ENCODE results near the gene HNF1A. TPM values are rescaled to one million over a fixed set of nuclear protein-coding genes. Genes with fewer than 3 reads are reported as not detected.

Gene HNF1A
- total RNA-seq, 1 donor from 2014 or later = not detected

DNA sequence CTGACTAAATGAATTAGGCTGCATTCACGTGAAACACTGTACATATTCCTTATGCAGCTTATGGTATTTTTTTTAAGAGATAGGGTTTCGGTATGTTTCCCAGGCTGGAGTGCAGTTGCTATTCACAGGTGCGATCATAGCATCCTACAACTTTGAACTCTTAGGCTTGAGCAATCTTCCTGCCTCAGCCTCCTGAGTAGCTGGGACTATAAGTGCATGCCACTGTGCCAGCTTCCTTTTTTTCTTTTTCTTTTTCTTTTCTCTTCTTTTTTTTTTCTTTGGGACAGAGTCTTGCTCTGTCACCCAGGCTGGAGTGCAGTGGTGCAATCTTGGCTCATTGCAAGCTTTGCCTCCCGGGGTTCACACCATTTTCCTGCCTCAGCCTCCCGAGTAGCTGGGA, 38.3 kb upstream of the HNF1A start:
- peaks cover 4% of the 10 kb centered on the region for H3K27me3 Mint-ChIP-seq (ENCODE audit: unreplicated experiment)
- no peaks in the 10 kb centered on the region for H3K9me3 Mint-ChIP-seq (ENCODE audit: unreplicated experiment)
- H3K36me3 Mint-ChIP-seq (ENCODE audit: low read depth, unreplicated experiment) = no peaks in the 10 kb centered on the region
- no peak for DNase-seq (ENCODE audit: low spot score)
- H3K27ac Mint-ChIP-seq (ENCODE audit: unreplicated experiment) = no peak overlapping the region
- H3K4me1 Mint-ChIP-seq (ENCODE audit: unreplicated experiment) = peaks cover 7% of the 10 kb centered on the region
- H3K4me3 Mint-ChIP-seq (ENCODE audit: unreplicated experiment) = no peak overlapping the region
- TF ChIP-seq, protein P1, sequence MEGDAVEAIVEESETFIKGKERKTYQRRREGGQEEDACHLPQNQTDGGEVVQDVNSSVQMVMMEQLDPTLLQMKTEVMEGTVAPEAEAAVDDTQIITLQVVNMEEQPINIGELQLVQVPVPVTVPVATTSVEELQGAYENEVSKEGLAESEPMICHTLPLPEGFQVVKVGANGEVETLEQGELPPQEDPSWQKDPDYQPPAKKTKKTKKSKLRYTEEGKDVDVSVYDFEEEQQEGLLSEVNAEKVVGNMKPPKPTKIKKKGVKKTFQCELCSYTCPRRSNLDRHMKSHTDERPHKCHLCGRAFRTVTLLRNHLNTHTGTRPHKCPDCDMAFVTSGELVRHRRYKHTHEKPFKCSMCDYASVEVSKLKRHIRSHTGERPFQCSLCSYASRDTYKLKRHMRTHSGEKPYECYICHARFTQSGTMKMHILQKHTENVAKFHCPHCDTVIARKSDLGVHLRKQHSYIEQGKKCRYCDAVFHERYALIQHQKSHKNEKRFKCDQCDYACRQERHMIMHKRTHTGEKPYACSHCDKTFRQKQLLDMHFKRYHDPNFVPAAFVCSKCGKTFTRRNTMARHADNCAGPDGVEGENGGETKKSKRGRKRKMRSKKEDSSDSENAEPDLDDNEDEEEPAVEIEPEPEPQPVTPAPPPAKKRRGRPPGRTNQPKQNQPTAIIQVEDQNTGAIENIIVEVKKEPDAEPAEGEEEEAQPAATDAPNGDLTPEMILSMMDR (IDR thresholded peaks at IDR 0.05; ENCODE audit: unreplicated experiment) = no peak

DNA sequence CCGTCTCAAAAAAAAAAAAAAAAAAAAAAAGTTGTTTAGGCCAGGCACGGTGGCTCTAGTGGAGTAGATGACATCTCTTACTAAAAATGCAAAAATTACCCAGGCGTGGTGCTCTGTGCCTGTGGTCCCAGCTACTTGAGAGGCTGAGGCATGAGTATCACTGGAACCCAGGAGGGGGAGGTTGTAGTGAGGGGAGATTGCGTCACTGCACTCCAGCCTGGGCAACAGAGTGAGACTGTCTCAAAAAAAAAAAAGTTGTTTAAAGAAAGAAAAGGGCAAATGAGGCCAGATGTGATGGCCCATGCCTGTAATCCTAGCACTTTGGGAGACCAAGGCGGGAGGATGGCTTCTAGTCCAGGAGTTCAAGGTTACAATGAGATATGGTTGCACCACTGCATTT, 37.5 kb upstream of the HNF1A start:
- no peak for DNase-seq (ENCODE audit: low spot score)
- H3K27ac Mint-ChIP-seq (ENCODE audit: unreplicated experiment) = no peak overlapping the region
- no peaks in the 10 kb centered on the region for H3K36me3 Mint-ChIP-seq (ENCODE audit: low read depth, unreplicated experiment)
- TF ChIP-seq, protein P1 (IDR thresholded peaks at IDR 0.05; ENCODE audit: unreplicated experiment) = no peak
- H3K27me3 Mint-ChIP-seq (ENCODE audit: unreplicated experiment) = peaks cover 5% of the 10 kb centered on the region
- no peak overlapping the region for H3K4me3 Mint-ChIP-seq (ENCODE audit: unreplicated experiment)
- peaks cover 7% of the 10 kb centered on the region for H3K4me1 Mint-ChIP-seq (ENCODE audit: unreplicated experiment)
- H3K9me3 Mint-ChIP-seq (ENCODE audit: unreplicated experiment) = no peaks in the 10 kb centered on the region

DNA sequence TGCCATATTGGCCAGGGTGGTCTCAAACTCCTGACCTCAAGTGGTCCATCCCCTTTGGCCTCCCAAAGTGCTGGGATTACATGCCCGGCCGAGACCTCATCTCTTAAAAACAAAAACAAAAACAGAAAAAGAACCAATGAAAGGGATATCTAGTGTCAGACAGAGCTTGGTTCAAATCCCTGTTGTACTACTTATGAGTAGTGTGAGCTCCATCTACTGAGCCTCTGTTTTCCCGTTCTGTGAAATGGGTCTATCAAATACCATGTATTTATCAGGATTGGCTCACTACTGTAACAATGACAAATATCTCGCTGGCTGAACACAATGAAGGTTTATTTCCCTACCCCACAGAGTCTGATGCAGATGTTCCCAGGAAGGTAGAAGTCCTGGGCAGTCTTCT, 36.9 kb upstream of the HNF1A start:
- TF ChIP-seq, protein P1 (IDR thresholded peaks at IDR 0.05; ENCODE audit: unreplicated experiment) = no peak
- Mint-ChIP-seq H3K36me3 (ENCODE audit: low read depth, unreplicated experiment) (no peaks in the 10 kb centered on the region), H3K4me3 (ENCODE audit: unreplicated experiment) (no peak overlapping the region), H3K9me3 (ENCODE audit: unreplicated experiment) (no peaks in the 10 kb centered on the region), H3K4me1 (ENCODE audit: unreplicated experiment) (peaks cover 4% of the 10 kb centered on the region), H3K27ac (ENCODE audit: unreplicated experiment) (no peak overlapping the region), H3K27me3 (ENCODE audit: unreplicated experiment) (peaks cover 1% of the 10 kb centered on the region)
- no peak for DNase-seq (ENCODE audit: low spot score)

DNA sequence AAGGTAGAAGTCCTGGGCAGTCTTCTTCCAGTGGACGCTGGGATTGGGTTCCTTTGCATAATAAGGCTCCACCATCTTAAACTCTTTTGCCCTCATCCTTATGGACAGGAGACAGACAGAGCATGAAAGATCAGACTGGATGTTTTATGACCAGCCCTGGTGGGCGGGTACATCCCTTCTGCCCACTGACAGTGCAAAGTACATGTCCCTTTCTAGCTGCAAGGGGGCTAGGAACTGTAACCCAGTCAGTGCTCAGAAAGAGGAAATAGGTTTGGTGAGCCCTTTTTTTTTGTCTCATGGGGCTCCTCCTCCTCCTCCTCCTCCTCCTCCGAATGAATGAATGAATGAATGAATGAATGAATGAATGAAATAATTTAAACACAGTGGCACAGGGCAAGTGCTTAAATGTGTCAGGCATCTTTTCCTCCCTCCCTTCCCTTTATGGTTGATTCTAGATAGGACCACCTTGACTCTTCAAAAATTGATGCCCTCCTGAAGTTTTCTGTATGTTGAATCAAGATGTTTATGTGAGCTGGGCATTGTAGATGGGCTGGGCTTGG, 36.4 kb upstream of the HNF1A start:
- Mint-ChIP-seq H3K27ac (ENCODE audit: unreplicated experiment) (no peak overlapping the region), H3K36me3 (ENCODE audit: low read depth, unreplicated experiment) (no peaks in the 10 kb centered on the region), H3K4me1 (ENCODE audit: unreplicated experiment) (peaks cover 4% of the 10 kb centered on the region), H3K27me3 (ENCODE audit: unreplicated experiment) (peaks cover 1% of the 10 kb centered on the region), H3K9me3 (ENCODE audit: unreplicated experiment) (no peaks in the 10 kb centered on the region), H3K4me3 (ENCODE audit: unreplicated experiment) (no peak overlapping the region)
- TF ChIP-seq, protein P1 (IDR thresholded peaks at IDR 0.05; ENCODE audit: unreplicated experiment) = no peak
- DNase-seq (ENCODE audit: low spot score) = no peak

DNA sequence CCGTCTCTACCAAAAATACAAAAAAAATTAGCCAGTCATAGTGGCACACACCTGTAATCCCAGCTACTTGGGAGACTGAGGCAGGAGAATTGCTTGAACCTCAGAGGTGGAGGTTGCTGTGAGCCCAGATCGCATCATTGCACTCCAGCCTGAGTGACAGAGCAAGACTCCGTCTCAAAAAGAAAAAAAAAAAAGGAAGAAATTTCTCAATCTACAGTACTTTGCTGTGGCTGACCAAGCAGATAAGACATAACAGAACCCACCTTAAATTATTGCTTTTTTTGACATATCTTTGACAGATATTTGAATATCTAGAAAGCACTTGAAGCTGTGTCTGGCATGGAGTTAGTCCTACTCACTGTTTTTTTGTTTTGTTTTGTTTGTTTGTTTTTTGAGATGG, 34.9 kb upstream of the HNF1A start:
- H3K36me3 Mint-ChIP-seq (ENCODE audit: low read depth, unreplicated experiment) = no peaks in the 10 kb centered on the region

More for the DNA sequence above, 34.9 kb upstream of the HNF1A start:
- Mint-ChIP-seq H3K4me1 (ENCODE audit: unreplicated experiment) (no peaks in the 10 kb centered on the region), H3K27ac (ENCODE audit: unreplicated experiment) (no peak overlapping the region), H3K4me3 (ENCODE audit: unreplicated experiment) (no peak overlapping the region), H3K9me3 (ENCODE audit: unreplicated experiment) (no peaks in the 10 kb centered on the region), H3K27me3 (ENCODE audit: unreplicated experiment) (peaks cover 1% of the 10 kb centered on the region)
- TF ChIP-seq, protein P1 (IDR thresholded peaks at IDR 0.05; ENCODE audit: unreplicated experiment) = no peak
- DNase-seq (ENCODE audit: low spot score) = no peak
